Measurements from ENCODE around the gene TSNAXIP1.

The TSNAXIP1 gene

DNA sequence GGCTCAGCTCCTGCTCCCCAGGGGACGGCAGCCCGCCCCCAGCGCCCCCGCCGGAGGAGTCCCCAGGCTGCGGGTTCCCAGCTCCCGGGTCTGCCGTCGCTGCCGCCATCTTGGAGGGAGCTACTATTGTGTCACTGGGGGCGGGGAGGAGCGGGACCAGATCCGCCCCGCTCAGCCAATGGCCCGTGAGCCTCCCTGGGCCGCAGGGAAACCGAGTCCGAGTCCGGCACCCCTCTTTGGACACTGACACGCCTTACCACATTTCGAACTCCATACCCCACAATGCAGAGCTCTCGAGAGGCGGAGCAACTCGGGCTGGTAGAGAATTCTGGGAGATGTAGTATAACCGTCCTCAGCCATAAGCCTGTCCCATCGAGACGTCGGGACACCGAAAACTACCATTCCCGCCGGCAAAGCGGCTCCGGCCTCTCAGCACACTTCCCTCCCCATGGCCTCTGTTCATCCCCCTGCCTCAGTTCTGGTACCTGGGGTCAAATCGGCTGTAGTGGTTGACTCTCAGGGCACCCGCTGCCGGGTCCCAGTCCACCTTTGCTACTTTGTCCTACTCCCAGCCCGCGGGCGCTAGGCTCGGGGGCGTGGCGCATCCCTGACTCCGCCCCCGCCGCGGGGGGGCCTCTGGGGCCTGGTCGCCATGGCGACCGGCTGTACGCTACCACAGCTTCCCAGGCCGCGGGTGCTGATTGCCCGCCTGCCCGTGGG is at the start of gene TSNAXIP1, which contains the start of gene RANBP10:
Gene TSNAXIP1 (plus strand): TSS at position 462 of the 720 bp plus-strand sequence. CDS start 261 bp downstream, outside the sequence.
Gene RANBP10 (minus strand): TSS at position 133 of the 720 bp plus-strand sequence. CDS start 24 bp downstream, at position 109.
- TF ChIP-seq, protein P1, sequence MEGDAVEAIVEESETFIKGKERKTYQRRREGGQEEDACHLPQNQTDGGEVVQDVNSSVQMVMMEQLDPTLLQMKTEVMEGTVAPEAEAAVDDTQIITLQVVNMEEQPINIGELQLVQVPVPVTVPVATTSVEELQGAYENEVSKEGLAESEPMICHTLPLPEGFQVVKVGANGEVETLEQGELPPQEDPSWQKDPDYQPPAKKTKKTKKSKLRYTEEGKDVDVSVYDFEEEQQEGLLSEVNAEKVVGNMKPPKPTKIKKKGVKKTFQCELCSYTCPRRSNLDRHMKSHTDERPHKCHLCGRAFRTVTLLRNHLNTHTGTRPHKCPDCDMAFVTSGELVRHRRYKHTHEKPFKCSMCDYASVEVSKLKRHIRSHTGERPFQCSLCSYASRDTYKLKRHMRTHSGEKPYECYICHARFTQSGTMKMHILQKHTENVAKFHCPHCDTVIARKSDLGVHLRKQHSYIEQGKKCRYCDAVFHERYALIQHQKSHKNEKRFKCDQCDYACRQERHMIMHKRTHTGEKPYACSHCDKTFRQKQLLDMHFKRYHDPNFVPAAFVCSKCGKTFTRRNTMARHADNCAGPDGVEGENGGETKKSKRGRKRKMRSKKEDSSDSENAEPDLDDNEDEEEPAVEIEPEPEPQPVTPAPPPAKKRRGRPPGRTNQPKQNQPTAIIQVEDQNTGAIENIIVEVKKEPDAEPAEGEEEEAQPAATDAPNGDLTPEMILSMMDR (IDR thresholded peaks at IDR 0.05; ENCODE audit: extremely low read depth, insufficient read depth, missing control alignments): no peak
- in situ Hi-C loops (cut with MboI; ENCODE audit: low pct_unique_long_range_greater_than_20kb, low sequenced_read_pairs, unreplicated experiment): no loop called here
- DNase-seq (ENCODE audit: low spot score): peak; percentile 96

GRCh38 chr16:67758006-67758405 is 48.7 kb upstream of the TSNAXIP1 start:
- DNase-seq (ENCODE audit: low spot score): no peak
- TF ChIP-seq, protein P1 (IDR thresholded peaks at IDR 0.05; ENCODE audit: extremely low read depth, insufficient read depth, missing control alignments): no peak
- in situ Hi-C loops (cut with MboI; ENCODE audit: low pct_unique_long_range_greater_than_20kb, low sequenced_read_pairs, unreplicated experiment): no loop called here

DNA sequence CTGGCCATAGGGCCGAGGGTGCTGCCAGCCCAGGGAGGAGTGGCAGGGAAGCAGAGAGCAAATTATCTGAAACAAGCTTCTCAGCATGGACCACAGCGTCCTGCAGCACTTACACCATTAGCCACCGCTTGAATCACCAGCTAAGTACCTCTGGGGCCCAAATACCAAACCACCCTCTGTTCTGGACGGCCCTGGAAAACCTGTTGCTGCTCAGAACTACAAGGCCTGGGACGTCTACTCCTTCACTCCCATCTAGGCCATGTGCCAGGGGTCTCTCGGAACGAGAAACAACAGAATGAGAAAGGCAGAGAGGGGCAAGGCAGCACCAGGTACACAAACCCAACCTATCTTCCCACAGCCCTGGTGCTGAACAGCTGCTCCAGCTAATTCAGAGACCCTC is 47.7 kb upstream of the TSNAXIP1 start:
- no peak for DNase-seq (ENCODE audit: low spot score)
- in situ Hi-C loops (cut with MboI; ENCODE audit: low pct_unique_long_range_greater_than_20kb, low sequenced_read_pairs, unreplicated experiment): no loop called here
- TF ChIP-seq, protein P1 (IDR thresholded peaks at IDR 0.05; ENCODE audit: extremely low read depth, insufficient read depth, missing control alignments): no peak

- no peak for DNase-seq (ENCODE audit: low spot score)
- TF ChIP-seq, protein P1 (IDR thresholded peaks at IDR 0.05; ENCODE audit: extremely low read depth, insufficient read depth, missing control alignments): no peak
- in situ Hi-C loops (cut with MboI; ENCODE audit: low pct_unique_long_range_greater_than_20kb, low sequenced_read_pairs, unreplicated experiment): no loop called here
Measured at GRCh38 chr16:67760206-67760955, 46.3 kb upstream of the TSNAXIP1 start.

DNA sequence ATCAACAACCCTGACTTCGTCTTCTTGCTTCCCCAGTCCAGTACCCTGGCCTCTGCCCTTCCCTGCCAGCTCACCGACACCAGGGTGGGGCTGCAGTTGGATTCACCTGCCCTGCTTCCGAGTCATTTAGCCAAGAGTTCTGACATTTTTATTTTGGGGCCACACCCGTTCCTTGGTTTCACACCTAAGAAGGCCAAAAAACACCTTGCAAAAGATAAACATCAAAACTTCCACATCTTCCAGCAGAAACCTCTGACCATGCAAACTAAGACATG is 45.8 kb upstream of the TSNAXIP1 start:
- DNase-seq (ENCODE audit: low spot score): no peak
- in situ Hi-C loops (cut with MboI; ENCODE audit: low pct_unique_long_range_greater_than_20kb, low sequenced_read_pairs, unreplicated experiment): no loop called here
- TF ChIP-seq, protein P1 (IDR thresholded peaks at IDR 0.05; ENCODE audit: extremely low read depth, insufficient read depth, missing control alignments): no peak

- in situ Hi-C loops (cut with MboI; ENCODE audit: low pct_unique_long_range_greater_than_20kb, low sequenced_read_pairs, unreplicated experiment): no loop called here
- DNase-seq (ENCODE audit: low spot score): no peak
- TF ChIP-seq, protein P1 (IDR thresholded peaks at IDR 0.05; ENCODE audit: extremely low read depth, insufficient read depth, missing control alignments): no peak
Measured at GRCh38 chr16:67761924-67762323, 44.8 kb upstream of the TSNAXIP1 start.
